Esophagus (tissue), 2 donors: Measurements from ENCODE around the gene ARL2BP. TPM values are rescaled to one million over a fixed set of nuclear protein-coding genes. Genes with fewer than 3 reads are reported as not detected.

Experiments
- polyA plus RNA-seq, 2 donors: library from polyadenylated mRNA; stranded (reverse); fragments of 200-250 nt; gene quantifications; one replicate each; pipeline ENCODE4 v1.2.3, GENCODE V29; 2013
- donor health status: healthy with polysubstance abuse.
- donor health status: Bipolar disorder and iron deficiency.

Gene ARL2BP
- polyA plus RNA-seq, 2 donors, result 20.8 to 30.1 TPM

Other genes starting within 250 kb of the ARL2BP start
- gene CPNE2, start 152.7 kb upstream of the ARL2BP start, polyA plus RNA-seq, result 10 to 100 TPM; 18.3 to 24.5 TPM
- 10 to 100 TPM; 50.4 to 50.6 TPM for gene PSME3IP1, start 59.2 kb upstream of the ARL2BP start, polyA plus RNA-seq
- gene RSPRY1, start 58.9 kb upstream of the ARL2BP start, polyA plus RNA-seq, result 1 to 10 TPM; 7.5 to 9.8 TPM
- gene PLLP, start 39.4 kb downstream of the ARL2BP start, polyA plus RNA-seq, result 10 to 100 TPM; 18.1 to 28.0 TPM
- under 1 TPM; 0.31 to 0.78 TPM for gene CCL22, start 113.5 kb downstream of the ARL2BP start, polyA plus RNA-seq
- 1 to 10 TPM; 5.0 to 5.9 TPM for gene CX3CL1, start 127.2 kb downstream of the ARL2BP start, polyA plus RNA-seq
- gene CCL17, start 159.5 kb downstream of the ARL2BP start, polyA plus RNA-seq, result 1 to 10 TPM; 1.1 to 7.6 TPM
- 10 to 100 TPM; 11.7 to 31.6 TPM for gene CIAPIN1, start 202.1 kb downstream of the ARL2BP start, polyA plus RNA-seq
- 10 to 100 TPM; 56.1 to 70.3 TPM for gene COQ9, start 202.2 kb downstream of the ARL2BP start, polyA plus RNA-seq
- gene POLR2C, start 217.4 kb downstream of the ARL2BP start, polyA plus RNA-seq, result 10 to 100 TPM; 18.5 to 34.0 TPM
- 10 to 100 TPM; 27.6 to 33.7 TPM for gene DOK4, start 241.2 kb downstream of the ARL2BP start, polyA plus RNA-seq